Fibroblast of lung (primary cell): ENCODE results near the gene CHCHD6.

Source experiments
- CTCF ChIP-seq, 2 donors: IDR thresholded peaks in 1 of 2; conservative IDR thresholded peaks in 1 of 2; 1 replicate in 1 of 2; 2 replicates in 1 of 2; pipeline ENCODE4 v1.5.1; 2011 to 2012; ENCODE audit warnings: low read length in 2 of 2, control low read depth in 1 of 2, inconsistent platforms in 1 of 2, low read depth in 1 of 2, mild to moderate bottlenecking in 1 of 2
- EZH2 ChIP-seq: IDR thresholded peaks from 2 replicates; pipeline ENCODE4 v1.5.1; 2012; ENCODE audit warnings: low read length, control low read depth, mild to moderate bottlenecking; ENCODE audit errors: missing control alignments

GRCh38 chr3:126946405-126946804 lies 242.4 kb downstream of the CHCHD6 start:
- TF ChIP-seq CTCF (conservative IDR thresholded peaks at IDR 0.05 in 1 of 2, IDR thresholded peaks at IDR 0.05 in 1 of 2; ENCODE audit: low read depth in 1 of 2, low read length in 2 of 2): no peak
- no peak for TF ChIP-seq EZH2
